GM21367 (cell line): ENCODE results near the gene PLEKHD1.
A peak's percentile ranks its signal among the peaks of the same experiment; 100 is the strongest.
"Not testable (repeated sequence)": the region's sequence is repeated elsewhere in the genome, so short reads cannot be mapped to it uniquely, and the experiment has no call there.

ENCODE experiments used
- ATAC-seq: cut with Tn5 transposase; IDR thresholded peaks from one replicate; pipeline ENCODE4 v1.9.1; 2021; ENCODE audit not compliant: unreplicated experiment

PLEKHD1 gene

DNA sequence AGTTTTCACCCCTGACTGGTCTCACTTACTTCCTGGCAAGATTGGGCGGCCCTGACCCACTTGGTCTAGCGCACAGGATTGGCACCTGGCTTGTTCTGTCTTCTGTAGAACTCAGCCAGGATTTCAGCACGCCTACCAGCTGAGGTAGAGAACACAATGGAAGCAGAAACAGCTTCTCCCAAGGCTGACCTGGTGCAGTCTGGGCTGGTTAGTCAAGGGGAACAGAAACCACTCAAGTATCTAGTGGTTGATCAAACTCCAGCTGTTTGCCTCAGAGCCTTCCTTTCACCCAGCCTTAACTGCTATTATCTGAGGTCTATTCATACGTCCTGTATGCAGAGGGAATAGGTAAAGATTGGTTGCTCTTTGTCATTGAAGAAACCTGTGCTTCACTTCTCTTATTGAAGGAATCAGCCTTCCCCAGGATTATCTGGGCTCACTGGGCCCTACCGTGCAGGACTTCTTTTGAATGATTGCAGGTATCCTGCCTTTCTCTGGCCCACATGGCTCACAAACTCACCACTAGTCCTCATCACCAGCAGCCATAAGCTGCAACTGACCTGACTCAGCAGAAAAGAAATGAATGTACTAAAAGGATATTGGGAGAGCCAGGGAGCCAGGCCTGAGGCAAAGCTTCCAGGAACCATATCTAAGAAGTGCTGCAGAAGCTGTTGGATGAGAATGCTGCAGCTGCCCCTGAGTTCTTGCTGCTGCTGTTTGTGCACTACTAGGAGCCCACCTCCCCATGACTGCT, 2.5 kb upstream of the PLEKHD1 start:
- peak; percentile 94 for ATAC-seq

GRCh38 chr14:69483765-69484443, 624 bp upstream of the PLEKHD1 start:
- no peak for ATAC-seq

- ATAC-seq = no peak
Measured at GRCh38 chr14:69485315-69485660, 760 bp downstream of the PLEKHD1 start.

- ATAC-seq = no peak
Measured at GRCh38 chr14:69485701-69486100, 1.2 kb downstream of the PLEKHD1 start.

DNA sequence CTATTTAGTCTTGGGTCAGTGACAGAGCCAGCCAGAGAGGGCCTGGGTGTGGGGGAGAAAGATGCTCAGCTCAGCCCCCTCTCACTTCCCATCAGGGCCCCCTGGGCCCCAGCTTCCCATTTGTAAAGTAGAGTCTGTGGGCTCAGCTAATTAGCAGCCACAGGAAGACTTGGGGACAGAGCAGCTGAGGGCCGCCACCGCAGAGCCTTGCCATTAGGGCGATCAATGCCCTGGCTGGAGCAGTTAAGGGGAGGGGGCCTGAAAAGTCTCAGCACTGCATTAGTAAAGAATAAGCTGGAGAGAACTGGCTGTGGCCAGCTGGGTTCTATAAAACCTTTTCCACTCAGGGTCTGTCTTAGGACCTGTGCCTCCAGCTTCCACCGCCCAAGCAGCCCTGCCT, 2.7 kb downstream of the PLEKHD1 start:
- ATAC-seq = no peak

DNA sequence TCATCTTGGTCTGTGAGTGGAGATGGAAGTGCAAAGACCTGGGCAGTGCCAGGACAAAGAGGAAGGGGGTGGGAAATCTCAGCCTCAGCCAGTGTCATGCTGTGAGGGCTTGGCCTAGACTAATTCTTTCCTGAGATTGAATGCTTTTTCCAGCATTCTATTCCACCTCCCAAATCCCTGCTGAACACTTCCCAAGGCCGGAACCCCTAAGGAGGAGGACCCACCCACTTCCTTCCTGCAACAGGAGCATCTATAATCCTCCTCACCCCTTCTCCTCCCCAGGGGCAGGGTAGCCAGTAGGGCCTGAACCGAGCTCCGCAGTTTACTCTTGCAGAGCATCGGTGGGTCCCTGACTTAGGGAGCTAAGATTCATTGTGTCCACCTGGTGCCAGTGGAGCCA, 3.2 kb downstream of the PLEKHD1 start:
- no peak for ATAC-seq

GRCh38 chr14:69489495-69489894, 5.0 kb downstream of the PLEKHD1 start:
- ATAC-seq = no peak

- no peak for ATAC-seq
Measured at GRCh38 chr14:69490219-69490918, 5.8 kb downstream of the PLEKHD1 start.

DNA sequence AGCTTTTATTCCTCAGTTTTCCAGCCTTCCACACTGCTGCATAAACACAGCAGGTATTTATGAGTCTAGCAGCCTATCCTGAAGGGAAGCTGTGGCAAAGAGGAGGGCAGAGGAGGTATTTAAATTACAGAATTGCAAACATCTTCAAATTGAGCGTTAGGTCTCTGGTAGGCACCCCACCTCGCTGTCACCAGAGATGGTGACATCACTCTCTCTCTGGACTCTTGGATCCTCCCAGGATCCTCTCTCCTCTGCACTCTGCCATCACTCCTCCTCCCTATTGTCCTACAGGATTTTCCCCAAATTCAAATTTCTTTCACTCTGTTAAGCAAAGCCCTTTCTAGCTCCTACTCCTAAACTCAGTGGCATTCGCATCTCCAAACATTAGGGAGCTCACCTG, 6.7 kb downstream of the PLEKHD1 start:
- ATAC-seq = no peak

GRCh38 chr14:69493038-69493437, 8.5 kb downstream of the PLEKHD1 start:
- no peak for ATAC-seq

GRCh38 chr14:69493791-69494190, 9.3 kb downstream of the PLEKHD1 start:
- ATAC-seq = no peak

- no peak for ATAC-seq
Measured at GRCh38 chr14:69495341-69495921, 10.9 kb downstream of the PLEKHD1 start.

DNA sequence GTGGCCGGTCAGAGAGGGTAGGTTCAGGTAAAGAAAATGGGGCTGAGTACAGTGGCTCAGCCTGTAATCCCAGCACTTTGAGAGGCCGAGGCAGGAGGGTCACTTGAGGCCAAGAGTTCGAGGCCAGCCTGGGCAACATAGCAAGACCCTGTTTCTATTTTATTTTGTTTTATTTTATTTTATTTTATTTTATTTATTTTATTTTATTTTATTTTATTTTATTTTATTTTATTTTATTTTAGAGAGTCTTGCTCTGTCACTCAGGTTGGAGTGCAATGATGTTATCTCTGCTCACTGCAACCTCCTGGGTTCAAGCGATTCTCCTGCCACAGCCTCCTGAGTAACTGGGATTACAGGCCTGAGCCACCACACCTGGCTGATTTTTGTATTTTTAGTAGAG, 13.3 kb downstream of the PLEKHD1 start:
- not testable (repeated sequence) for ATAC-seq

- ATAC-seq = not testable (repeated sequence)
Measured at GRCh38 chr14:69498286-69498685, 13.8 kb downstream of the PLEKHD1 start.

GRCh38 chr14:69499436-69499835, 14.9 kb downstream of the PLEKHD1 start:
- ATAC-seq = no peak

DNA sequence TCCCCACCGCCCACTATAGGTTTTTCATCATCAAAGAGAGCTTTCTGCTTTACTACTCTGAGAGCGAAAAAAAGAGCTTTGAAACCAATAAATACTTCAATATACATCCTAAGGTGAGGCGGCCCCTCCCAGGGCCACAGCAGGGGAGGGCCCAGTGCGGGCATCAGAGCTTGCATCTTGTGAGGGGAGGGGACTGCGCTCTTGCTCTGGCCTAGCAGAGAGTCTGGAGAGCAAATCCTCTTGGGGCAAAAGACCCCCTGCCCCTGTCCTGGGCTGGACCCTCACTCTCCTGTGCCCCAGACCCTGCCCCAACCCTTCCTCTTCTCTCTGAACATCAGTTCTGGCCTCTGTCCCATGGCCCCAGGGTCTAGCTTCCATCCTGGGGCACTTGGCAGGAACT, 15.6 kb downstream of the PLEKHD1 start:
- no peak for ATAC-seq

- no peak for ATAC-seq
Measured at GRCh38 chr14:69500736-69501135, 16.2 kb downstream of the PLEKHD1 start.

- ATAC-seq = no peak
Measured at GRCh38 chr14:69501423-69501838, 16.9 kb downstream of the PLEKHD1 start.

- no peak for ATAC-seq
Measured at GRCh38 chr14:69504775-69505174, 20.2 kb downstream of the PLEKHD1 start.

DNA sequence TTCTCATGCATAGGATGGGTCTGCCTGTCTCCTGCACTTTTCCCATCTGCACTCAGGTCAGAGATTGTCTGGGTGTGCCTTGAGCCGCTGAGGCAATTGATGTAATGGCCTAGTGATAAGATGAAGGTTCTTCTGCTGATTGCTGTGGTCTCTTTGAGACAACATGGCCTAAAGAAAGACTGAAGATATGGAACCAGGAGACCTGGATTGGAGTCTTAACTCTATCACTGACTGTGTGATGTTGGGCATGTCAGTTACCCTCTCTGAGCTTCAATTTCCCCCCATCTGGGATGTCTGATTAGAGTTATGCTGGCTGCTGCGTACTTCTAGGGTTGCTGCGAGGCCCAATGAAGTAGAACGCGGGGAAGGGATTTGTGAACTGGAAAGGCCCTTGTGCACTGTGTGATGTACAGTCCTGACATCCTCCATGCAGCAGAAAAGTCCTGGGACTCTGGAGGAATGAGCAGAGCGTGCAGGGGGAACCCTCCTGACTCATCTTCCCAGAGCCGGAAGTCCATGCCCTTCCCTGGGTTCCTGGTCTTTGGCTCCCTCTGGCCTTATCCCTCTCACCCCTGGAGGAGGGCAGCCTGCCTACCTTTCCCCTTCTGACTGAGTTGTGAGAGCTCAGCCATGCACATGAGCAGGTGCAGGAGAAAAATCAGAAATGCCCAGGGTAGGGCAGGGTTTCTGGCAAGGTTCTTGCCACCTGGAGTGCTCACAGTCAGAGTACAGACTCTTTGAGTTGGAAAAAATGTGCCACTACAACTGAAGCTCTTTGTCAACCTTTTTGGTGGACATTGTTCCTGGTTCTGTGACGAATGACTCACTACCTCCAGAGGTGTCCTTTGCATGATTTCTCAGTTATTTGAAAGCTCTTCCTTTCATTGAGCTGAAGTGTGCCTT, 21.1 kb downstream of the PLEKHD1 start:
- no peak for ATAC-seq

DNA sequence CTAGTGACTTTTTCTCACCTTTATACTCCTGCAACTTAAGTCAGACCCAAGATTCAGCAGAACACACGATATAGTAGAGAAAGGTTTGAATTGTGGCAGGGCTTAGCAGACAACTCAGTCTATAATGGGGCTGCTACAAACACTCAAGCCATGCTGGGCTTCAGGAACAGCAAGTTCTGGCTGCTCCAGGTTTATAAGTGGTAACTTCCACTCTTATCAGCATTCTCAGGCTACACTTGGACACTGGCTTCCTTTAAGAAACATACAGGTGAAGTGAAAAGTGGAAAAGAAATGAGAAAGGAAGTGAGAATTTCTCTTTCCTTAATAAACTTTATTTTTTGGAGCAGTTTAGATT, 21.7 kb downstream of the PLEKHD1 start:
- no peak for ATAC-seq
